GM12875 (cell line): ENCODE measurements around the gene LGI1.
A peak's percentile ranks its signal among the peaks of the same experiment; 100 is the strongest.

Source experiments
- H3K4me3 ChIP-seq: one replicate; pipeline ENCODE4 v1.5.1; 2011; ENCODE audit warnings: low read depth, low read length, control low read depth
- CTCF ChIP-seq: IDR thresholded peaks from 2 replicates; pipeline ENCODE4 v1.5.1; 2011; ENCODE audit warnings: low read depth, mild to moderate bottlenecking, control low read depth, inconsistent platforms, low read length, moderate library complexity, borderline replicate concordance; ENCODE audit not compliant: insufficient read depth

The LGI1 gene

GRCh38 chr10:93746844-93747284 lies 10.9 kb upstream of the LGI1 start:
- no peak overlapping the region for H3K4me3 ChIP-seq
- TF ChIP-seq CTCF = peak; percentile 63

- TF ChIP-seq CTCF = no peak
- no peak overlapping the region for H3K4me3 ChIP-seq
Observed at GRCh38 chr10:93749218-93749799, 8.4 kb upstream of the LGI1 start.

- TF ChIP-seq CTCF = no peak
- H3K4me3 ChIP-seq = no peak overlapping the region
Observed at GRCh38 chr10:93751124-93751523, 6.6 kb upstream of the LGI1 start.

GRCh38 chr10:93751832-93752231 lies 5.9 kb upstream of the LGI1 start:
- no peak overlapping the region for H3K4me3 ChIP-seq
- no peak for TF ChIP-seq CTCF

GRCh38 chr10:93752761-93753160 lies 5.0 kb upstream of the LGI1 start:
- no peak overlapping the region for H3K4me3 ChIP-seq
- no peak for TF ChIP-seq CTCF

- TF ChIP-seq CTCF = no peak
- H3K4me3 ChIP-seq = no peak overlapping the region
Observed at GRCh38 chr10:93753621-93754250, 4.0 kb upstream of the LGI1 start.

- no peak for TF ChIP-seq CTCF
- H3K4me3 ChIP-seq = no peak overlapping the region
Observed at GRCh38 chr10:93754761-93755160, 3.0 kb upstream of the LGI1 start.
